WTC11 (cell line): ENCODE measurements around the gene KIAA1671. TPM values are rescaled to one million over a fixed set of nuclear protein-coding genes. Genes with fewer than 3 reads are reported as not detected.

Experiments used
- ATAC-seq: fragments of 200-7000 bp; cut with Tn5 transposase; 2 replicates; pipeline ENCODE4 v1.10.0; 2021; ENCODE audit warnings: mild to moderate bottlenecking, moderate library complexity
- CTCF ChIA-PET: fragments of 300-600 bp; sonication (Branson Sonifier 250); formaldehyde crosslinking; loops from one replicate; lab custom pipeline; 2021; ENCODE audit warnings: antibody characterized with exemption; lab: Charles Lee
- POLR2A ChIA-PET: fragments of 350-600 bp; sonication (Branson Sonifier 250); formaldehyde crosslinking; loops from one replicate; lab custom pipeline; 2021; ENCODE audit warnings: antibody characterized with exemption; lab: Charles Lee
- DNase-seq: peaks from one replicate; pipeline ENCODE4 v3.0.0; 2021; ENCODE audit warnings: low spot score
- H3K27ac Mint-ChIP-seq: 2 replicates; pipeline ENCODE4 v1.8.0; 2021; ENCODE audit warnings: mixed read lengths
- H3K27me3 Mint-ChIP-seq: 2 replicates; pipeline ENCODE4 v1.8.0; 2021; ENCODE audit warnings: low read depth, mild to moderate bottlenecking, moderate library complexity, mixed read lengths
- H3K36me3 Mint-ChIP-seq: 2 replicates; pipeline ENCODE4 v1.8.0; 2021; ENCODE audit warnings: mixed read lengths
- H3K4me1 Mint-ChIP-seq: 2 replicates; pipeline ENCODE4 v1.8.0; 2022; ENCODE audit warnings: mixed read lengths
- H3K4me3 Mint-ChIP-seq: 2 replicates; pipeline ENCODE4 v1.8.0; 2021; ENCODE audit warnings: mild to moderate bottlenecking, moderate library complexity, mixed read lengths
- H3K9me3 Mint-ChIP-seq: 2 replicates; pipeline ENCODE4 v1.8.0; 2021; ENCODE audit warnings: mixed read lengths
- CREB1 ChIP-seq: sonication (generic); formaldehyde crosslinking; IDR thresholded peaks from 2 replicates; pipeline ENCODE4 v1.8.0; 2023; ENCODE audit warnings: mild to moderate bottlenecking, missing genetic modification reagents
- EMX1 ChIP-seq: fragments of 250-450 bp; sonication (Bioruptor Pico); IDR thresholded peaks from 2 replicates; pipeline ENCODE4 v1.8.0; 2021; ENCODE audit warnings: mild to moderate bottlenecking
- FOXJ3 ChIP-seq: sonication (generic); formaldehyde crosslinking; IDR thresholded peaks from 2 replicates; pipeline ENCODE4 v1.9.0; 2021; ENCODE audit warnings: missing genetic modification reagents, mild to moderate bottlenecking, borderline replicate concordance
- FOXK1 ChIP-seq: sonication (generic); formaldehyde crosslinking; IDR thresholded peaks from 2 replicates; pipeline ENCODE4 v1.8.0; 2022; ENCODE audit warnings: mild to moderate bottlenecking, moderate library complexity, missing genetic modification reagents
- JAZF1 ChIP-seq: fragments of 250-450 bp; sonication (Bioruptor Pico); IDR thresholded peaks from 2 replicates; pipeline ENCODE4 v1.9.0; 2021; ENCODE audit warnings: moderate library complexity, mild to moderate bottlenecking, inconsistent platforms
- KAT7 ChIP-seq: sonication (generic); formaldehyde crosslinking; IDR thresholded peaks from 2 replicates; pipeline ENCODE4 v1.8.1; 2023; ENCODE audit warnings: missing genetic modification reagents, mild to moderate bottlenecking, borderline replicate concordance
- RORB ChIP-seq: fragments of 250-450 bp; sonication (Bioruptor Pico); IDR thresholded peaks from 2 replicates; pipeline ENCODE4 v1.9.0; 2021; ENCODE audit warnings: mild to moderate bottlenecking
- ZNF138 ChIP-seq: sonication (generic); formaldehyde crosslinking; conservative IDR thresholded peaks from 2 replicates; pipeline ENCODE4 v1.8.1; 2022; ENCODE audit warnings: mild to moderate bottlenecking, moderate library complexity, missing genetic modification reagents
- ZNF396 ChIP-seq: fragments of 250-450 bp; sonication (Bioruptor Pico); IDR thresholded peaks from 2 replicates; pipeline ENCODE4 v1.8.0; 2021; ENCODE audit warnings: mild to moderate bottlenecking, moderate library complexity, borderline replicate concordance
- ZNF671 ChIP-seq: fragments of 250-450 bp; sonication (Bioruptor Pico); IDR thresholded peaks from 2 replicates; pipeline ENCODE4 v1.8.0; 2021; ENCODE audit warnings: mild to moderate bottlenecking
- total RNA-seq: library from RNA; stranded (reverse); gene quantifications from 3 replicates; pipeline ENCODE4 v1.2.3, GENCODE V29; 2021
- TF ChIP-seq, protein P1 (sequence below): sonication (generic); formaldehyde crosslinking; IDR thresholded peaks from 2 replicates; pipeline ENCODE4 v1.8.1; 2022; ENCODE audit warnings: low read depth, missing genetic modification reagents, borderline replicate concordance
- TF ChIP-seq, protein P2 (sequence below): sonication (generic); formaldehyde crosslinking; IDR thresholded peaks from 2 replicates; pipeline ENCODE4 v1.8.1; 2023; ENCODE audit warnings: mild to moderate bottlenecking, moderate library complexity, missing genetic modification reagents
- TF ChIP-seq, protein P3 (sequence below): sonication (generic); formaldehyde crosslinking; IDR thresholded peaks from 2 replicates; pipeline ENCODE4 v1.8.0; 2022; ENCODE audit warnings: mild to moderate bottlenecking, missing genetic modification reagents
- TF ChIP-seq, protein P4 (sequence below): sonication (generic); formaldehyde crosslinking; IDR thresholded peaks from 2 replicates; pipeline ENCODE4 v1.8.0; 2022; ENCODE audit warnings: mild to moderate bottlenecking, missing genetic modification reagents
- TF ChIP-seq, protein P5 (sequence below): sonication (generic); formaldehyde crosslinking; IDR thresholded peaks from 2 replicates; pipeline ENCODE4 v1.8.1; 2022; ENCODE audit warnings: low read depth, mild to moderate bottlenecking, moderate library complexity, missing genetic modification reagents, borderline replicate concordance
- TF ChIP-seq, protein P6 (sequence below): sonication (generic); formaldehyde crosslinking; IDR thresholded peaks from 2 replicates; pipeline ENCODE4 v1.8.0; 2022; ENCODE audit warnings: mild to moderate bottlenecking, missing genetic modification reagents
- TF ChIP-seq, protein P7 (sequence below): sonication (generic); formaldehyde crosslinking; IDR thresholded peaks from 2 replicates; pipeline ENCODE4 v1.8.0; 2023; ENCODE audit warnings: missing genetic modification reagents, mild to moderate bottlenecking, borderline replicate concordance
- TF ChIP-seq, protein P8 (sequence below): sonication (generic); formaldehyde crosslinking; IDR thresholded peaks from 2 replicates; pipeline ENCODE4 v1.8.0; 2022; ENCODE audit warnings: missing genetic modification reagents

KIAA1671 gene
- total RNA-seq, 1 experiment from 2014 or later = 26.0 TPM

DNA sequence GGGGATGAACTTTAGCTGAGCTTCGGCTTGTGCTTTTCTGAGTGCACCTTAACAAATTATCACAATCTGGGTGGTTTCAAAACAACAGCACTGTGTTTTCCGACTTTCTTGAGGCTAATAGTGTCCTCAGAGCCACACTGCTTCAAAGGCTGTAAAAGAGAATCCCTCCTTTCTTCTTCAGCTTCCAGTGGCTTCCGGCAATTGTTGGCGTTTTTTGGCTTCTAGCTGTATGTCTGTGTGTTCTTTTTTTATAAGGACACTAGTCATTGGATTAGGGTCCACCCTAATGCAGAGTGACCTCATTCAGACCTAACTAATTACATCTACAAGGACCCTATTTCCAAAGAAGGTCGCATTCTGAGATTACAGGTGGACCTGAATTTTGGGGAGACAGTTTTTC lies 30.6 kb downstream of the KIAA1671 start:
- no peaks in the 10 kb centered on the region for H3K9me3 Mint-ChIP-seq
- TF ChIP-seq, protein P1, sequence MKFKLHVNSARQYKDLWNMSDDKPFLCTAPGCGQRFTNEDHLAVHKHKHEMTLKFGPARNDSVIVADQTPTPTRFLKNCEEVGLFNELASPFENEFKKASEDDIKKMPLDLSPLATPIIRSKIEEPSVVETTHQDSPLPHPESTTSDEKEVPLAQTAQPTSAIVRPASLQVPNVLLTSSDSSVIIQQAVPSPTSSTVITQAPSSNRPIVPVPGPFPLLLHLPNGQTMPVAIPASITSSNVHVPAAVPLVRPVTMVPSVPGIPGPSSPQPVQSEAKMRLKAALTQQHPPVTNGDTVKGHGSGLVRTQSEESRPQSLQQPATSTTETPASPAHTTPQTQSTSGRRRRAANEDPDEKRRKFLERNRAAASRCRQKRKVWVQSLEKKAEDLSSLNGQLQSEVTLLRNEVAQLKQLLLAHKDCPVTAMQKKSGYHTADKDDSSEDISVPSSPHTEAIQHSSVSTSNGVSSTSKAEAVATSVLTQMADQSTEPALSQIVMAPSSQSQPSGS (CRISPR knock-in tag) = no peak
- TF ChIP-seq, protein P2, sequence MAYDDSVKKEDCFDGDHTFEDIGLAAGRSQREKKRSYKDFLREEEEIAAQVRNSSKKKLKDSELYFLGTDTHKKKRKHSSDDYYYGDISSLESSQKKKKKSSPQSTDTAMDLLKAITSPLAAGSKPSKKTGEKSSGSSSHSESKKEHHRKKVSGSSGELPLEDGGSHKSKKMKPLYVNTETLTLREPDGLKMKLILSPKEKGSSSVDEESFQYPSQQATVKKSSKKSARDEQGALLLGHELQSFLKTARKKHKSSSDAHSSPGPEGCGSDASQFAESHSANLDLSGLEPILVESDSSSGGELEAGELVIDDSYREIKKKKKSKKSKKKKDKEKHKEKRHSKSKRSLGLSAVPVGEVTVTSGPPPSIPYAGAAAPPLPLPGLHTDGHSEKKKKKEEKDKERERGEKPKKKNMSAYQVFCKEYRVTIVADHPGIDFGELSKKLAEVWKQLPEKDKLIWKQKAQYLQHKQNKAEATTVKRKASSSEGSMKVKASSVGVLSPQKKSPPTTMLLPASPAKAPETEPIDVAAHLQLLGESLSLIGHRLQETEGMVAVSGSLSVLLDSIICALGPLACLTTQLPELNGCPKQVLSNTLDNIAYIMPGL (CRISPR knock-in tag) = no peak
- TF ChIP-seq FOXJ3 (CRISPR knock-in tag) = no peak
- TF ChIP-seq, protein P3, sequence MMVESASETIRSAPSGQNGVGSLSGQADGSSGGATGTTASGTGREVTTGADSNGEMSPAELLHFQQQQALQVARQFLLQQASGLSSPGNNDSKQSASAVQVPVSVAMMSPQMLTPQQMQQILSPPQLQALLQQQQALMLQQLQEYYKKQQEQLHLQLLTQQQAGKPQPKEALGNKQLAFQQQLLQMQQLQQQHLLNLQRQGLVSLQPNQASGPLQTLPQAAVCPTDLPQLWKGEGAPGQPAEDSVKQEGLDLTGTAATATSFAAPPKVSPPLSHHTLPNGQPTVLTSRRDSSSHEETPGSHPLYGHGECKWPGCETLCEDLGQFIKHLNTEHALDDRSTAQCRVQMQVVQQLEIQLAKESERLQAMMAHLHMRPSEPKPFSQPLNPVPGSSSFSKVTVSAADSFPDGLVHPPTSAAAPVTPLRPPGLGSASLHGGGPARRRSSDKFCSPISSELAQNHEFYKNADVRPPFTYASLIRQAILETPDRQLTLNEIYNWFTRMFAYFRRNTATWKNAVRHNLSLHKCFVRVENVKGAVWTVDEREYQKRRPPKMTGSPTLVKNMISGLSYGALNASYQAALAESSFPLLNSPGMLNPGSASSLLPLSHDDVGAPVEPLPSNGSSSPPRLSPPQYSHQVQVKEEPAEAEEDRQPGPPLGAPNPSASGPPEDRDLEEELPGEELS (CRISPR knock-in tag) = no peak
- TF ChIP-seq ZNF671 = no peak
- no peak for TF ChIP-seq EMX1
- no peak for TF ChIP-seq RORB (CRISPR knock-in tag)
- no peak for TF ChIP-seq ZNF138 (CRISPR knock-in tag)
- TF ChIP-seq, protein P4, sequence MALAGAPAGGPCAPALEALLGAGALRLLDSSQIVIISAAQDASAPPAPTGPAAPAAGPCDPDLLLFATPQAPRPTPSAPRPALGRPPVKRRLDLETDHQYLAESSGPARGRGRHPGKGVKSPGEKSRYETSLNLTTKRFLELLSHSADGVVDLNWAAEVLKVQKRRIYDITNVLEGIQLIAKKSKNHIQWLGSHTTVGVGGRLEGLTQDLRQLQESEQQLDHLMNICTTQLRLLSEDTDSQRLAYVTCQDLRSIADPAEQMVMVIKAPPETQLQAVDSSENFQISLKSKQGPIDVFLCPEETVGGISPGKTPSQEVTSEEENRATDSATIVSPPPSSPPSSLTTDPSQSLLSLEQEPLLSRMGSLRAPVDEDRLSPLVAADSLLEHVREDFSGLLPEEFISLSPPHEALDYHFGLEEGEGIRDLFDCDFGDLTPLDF (CRISPR knock-in tag) = no peak
- no peak for TF ChIP-seq CREB1
- DNase-seq (no peak), ATAC-seq (no peak)
- peaks cover 31% of the 10 kb centered on the region for H3K4me1 Mint-ChIP-seq
- peak overlapping the region; percentile 72 for H3K27ac Mint-ChIP-seq
- no peak overlapping the region for H3K4me3 Mint-ChIP-seq
- no peaks in the 10 kb centered on the region for H3K27me3 Mint-ChIP-seq
- ChIA-PET POLR2A (no interaction called here), CTCF (interaction anchor here (1.0 to 1.3 kb wide), 2 partner anchors 45 to 66 kb away, joined by 3 to 4 read pairs; no protein-coding TSS in a partner anchor)
- H3K36me3 Mint-ChIP-seq = no peaks in the 10 kb centered on the region; the same call in none of the 2 replicates

DNA sequence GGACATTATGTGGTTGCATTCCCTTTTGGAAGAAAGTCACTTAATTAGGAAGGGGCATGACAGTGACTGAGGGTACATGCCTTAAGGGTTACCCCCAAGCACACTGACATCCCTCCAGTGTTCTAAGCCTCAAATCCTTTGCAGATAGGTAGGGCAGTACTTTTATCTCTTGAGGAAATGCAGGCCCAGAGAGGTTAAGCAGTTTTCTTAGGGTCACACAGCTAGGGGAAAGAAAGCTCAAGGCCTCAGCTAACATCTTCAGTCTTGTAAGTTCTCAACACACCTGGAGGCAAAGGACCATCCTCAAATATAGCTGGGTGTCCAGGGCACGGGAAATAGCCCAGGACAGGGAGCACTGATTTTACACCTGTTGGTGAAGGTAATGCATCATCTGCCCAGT lies 31.6 kb downstream of the KIAA1671 start:
- no peak overlapping the region for H3K4me3 Mint-ChIP-seq
- peak overlapping the region; percentile 71 for H3K27ac Mint-ChIP-seq
- DNase-seq = no peak
- no peaks in the 10 kb centered on the region for H3K27me3 Mint-ChIP-seq
- H3K36me3 Mint-ChIP-seq = no peaks in the 10 kb centered on the region; the same call in 1 of the 2 replicates
- ATAC-seq = no peak
- CTCF ChIA-PET = interaction anchor here (1.4 to 1.5 kb wide), 2 partner anchors 10 to 70 kb away, joined by 3 to 7 read pairs; no protein-coding TSS in a partner anchor
- H3K4me1 Mint-ChIP-seq = peaks cover 31% of the 10 kb centered on the region
- H3K9me3 Mint-ChIP-seq = no peaks in the 10 kb centered on the region
- POLR2A ChIA-PET = no interaction called here
- TF ChIP-seq ZNF396 (CRISPR knock-in tag) (no peak), KAT7 (no peak), FOXK1 (CRISPR knock-in tag) (no peak), JAZF1 (no peak)
- TF ChIP-seq, protein P5, sequence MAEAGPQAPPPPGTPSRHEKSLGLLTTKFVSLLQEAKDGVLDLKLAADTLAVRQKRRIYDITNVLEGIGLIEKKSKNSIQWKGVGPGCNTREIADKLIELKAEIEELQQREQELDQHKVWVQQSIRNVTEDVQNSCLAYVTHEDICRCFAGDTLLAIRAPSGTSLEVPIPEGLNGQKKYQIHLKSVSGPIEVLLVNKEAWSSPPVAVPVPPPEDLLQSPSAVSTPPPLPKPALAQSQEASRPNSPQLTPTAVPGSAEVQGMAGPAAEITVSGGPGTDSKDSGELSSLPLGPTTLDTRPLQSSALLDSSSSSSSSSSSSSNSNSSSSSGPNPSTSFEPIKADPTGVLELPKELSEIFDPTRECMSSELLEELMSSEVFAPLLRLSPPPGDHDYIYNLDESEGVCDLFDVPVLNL (CRISPR knock-in tag) = no peak
- TF ChIP-seq, protein P6, sequence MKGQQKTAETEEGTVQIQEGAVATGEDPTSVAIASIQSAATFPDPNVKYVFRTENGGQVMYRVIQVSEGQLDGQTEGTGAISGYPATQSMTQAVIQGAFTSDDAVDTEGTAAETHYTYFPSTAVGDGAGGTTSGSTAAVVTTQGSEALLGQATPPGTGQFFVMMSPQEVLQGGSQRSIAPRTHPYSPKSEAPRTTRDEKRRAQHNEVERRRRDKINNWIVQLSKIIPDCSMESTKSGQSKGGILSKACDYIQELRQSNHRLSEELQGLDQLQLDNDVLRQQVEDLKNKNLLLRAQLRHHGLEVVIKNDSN (CRISPR knock-in tag) = no peak
- TF ChIP-seq, protein P7, sequence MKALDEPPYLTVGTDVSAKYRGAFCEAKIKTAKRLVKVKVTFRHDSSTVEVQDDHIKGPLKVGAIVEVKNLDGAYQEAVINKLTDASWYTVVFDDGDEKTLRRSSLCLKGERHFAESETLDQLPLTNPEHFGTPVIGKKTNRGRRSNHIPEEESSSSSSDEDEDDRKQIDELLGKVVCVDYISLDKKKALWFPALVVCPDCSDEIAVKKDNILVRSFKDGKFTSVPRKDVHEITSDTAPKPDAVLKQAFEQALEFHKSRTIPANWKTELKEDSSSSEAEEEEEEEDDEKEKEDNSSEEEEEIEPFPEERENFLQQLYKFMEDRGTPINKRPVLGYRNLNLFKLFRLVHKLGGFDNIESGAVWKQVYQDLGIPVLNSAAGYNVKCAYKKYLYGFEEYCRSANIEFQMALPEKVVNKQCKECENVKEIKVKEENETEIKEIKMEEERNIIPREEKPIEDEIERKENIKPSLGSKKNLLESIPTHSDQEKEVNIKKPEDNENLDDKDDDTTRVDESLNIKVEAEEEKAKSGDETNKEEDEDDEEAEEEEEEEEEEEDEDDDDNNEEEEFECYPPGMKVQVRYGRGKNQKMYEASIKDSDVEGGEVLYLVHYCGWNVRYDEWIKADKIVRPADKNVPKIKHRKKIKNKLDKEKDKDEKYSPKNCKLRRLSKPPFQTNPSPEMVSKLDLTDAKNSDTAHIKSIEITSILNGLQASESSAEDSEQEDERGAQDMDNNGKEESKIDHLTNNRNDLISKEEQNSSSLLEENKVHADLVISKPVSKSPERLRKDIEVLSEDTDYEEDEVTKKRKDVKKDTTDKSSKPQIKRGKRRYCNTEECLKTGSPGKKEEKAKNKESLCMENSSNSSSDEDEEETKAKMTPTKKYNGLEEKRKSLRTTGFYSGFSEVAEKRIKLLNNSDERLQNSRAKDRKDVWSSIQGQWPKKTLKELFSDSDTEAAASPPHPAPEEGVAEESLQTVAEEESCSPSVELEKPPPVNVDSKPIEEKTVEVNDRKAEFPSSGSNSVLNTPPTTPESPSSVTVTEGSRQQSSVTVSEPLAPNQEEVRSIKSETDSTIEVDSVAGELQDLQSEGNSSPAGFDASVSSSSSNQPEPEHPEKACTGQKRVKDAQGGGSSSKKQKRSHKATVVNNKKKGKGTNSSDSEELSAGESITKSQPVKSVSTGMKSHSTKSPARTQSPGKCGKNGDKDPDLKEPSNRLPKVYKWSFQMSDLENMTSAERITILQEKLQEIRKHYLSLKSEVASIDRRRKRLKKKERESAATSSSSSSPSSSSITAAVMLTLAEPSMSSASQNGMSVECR (CRISPR knock-in tag) = no peak
- TF ChIP-seq, protein P8, sequence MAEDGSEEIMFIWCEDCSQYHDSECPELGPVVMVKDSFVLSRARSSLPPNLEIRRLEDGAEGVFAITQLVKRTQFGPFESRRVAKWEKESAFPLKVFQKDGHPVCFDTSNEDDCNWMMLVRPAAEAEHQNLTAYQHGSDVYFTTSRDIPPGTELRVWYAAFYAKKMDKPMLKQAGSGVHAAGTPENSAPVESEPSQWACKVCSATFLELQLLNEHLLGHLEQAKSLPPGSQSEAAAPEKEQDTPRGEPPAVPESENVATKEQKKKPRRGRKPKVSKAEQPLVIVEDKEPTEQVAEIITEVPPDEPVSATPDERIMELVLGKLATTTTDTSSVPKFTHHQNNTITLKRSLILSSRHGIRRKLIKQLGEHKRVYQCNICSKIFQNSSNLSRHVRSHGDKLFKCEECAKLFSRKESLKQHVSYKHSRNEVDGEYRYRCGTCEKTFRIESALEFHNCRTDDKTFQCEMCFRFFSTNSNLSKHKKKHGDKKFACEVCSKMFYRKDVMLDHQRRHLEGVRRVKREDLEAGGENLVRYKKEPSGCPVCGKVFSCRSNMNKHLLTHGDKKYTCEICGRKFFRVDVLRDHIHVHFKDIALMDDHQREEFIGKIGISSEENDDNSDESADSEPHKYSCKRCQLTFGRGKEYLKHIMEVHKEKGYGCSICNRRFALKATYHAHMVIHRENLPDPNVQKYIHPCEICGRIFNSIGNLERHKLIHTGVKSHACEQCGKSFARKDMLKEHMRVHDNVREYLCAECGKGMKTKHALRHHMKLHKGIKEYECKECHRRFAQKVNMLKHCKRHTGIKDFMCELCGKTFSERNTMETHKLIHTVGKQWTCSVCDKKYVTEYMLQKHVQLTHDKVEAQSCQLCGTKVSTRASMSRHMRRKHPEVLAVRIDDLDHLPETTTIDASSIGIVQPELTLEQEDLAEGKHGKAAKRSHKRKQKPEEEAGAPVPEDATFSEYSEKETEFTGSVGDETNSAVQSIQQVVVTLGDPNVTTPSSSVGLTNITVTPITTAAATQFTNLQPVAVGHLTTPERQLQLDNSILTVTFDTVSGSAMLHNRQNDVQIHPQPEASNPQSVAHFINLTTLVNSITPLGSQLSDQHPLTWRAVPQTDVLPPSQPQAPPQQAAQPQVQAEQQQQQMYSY = no peak
